SK-N-SH (cell line): ENCODE results near the gene PLEKHG1.

Source experiments
- CTCF ChIP-seq: fragments of 200-600 bp; sonication (generic); IDR thresholded peaks from 2 replicates; pipeline ENCODE4 v1.6.1; 2017; ENCODE audit warnings: antibody characterized with exemption, mild to moderate bottlenecking, moderate library complexity
- EZH2phosphoT487 ChIP-seq: fragments of 200-600 bp; sonication (generic); IDR thresholded peaks from 2 replicates; pipeline ENCODE4 v1.6.1; 2017; ENCODE audit warnings: low read depth, mixed run types, mild to moderate bottlenecking, antibody characterized with exemption, moderate library complexity, borderline replicate concordance
- JUND ChIP-seq: IDR thresholded peaks from 2 replicates; pipeline ENCODE4 v1.4.0; 2012
- NRF1 ChIP-seq: IDR thresholded peaks from 2 replicates; pipeline ENCODE4 v1.6.1; 2012; ENCODE audit warnings: low read depth, mild to moderate bottlenecking, low read length
- POLR2AphosphoS5 ChIP-seq: IDR thresholded peaks from 2 replicates; pipeline ENCODE4 v1.6.1; 2012; ENCODE audit warnings: low read depth, low read length
- SIN3A ChIP-seq: IDR thresholded peaks from 2 replicates; pipeline ENCODE4 v1.6.1; 2012; ENCODE audit warnings: low read depth, mild to moderate bottlenecking, low read length, moderate library complexity, borderline replicate concordance
- TAF1 ChIP-seq: IDR thresholded peaks from 2 replicates; pipeline ENCODE4 v1.6.1; 2012; ENCODE audit warnings: low read depth, mild to moderate bottlenecking, low read length, moderate library complexity, borderline replicate concordance
- YY1 ChIP-seq: IDR thresholded peaks from 2 replicates; pipeline ENCODE4 v1.4.0; 2012; ENCODE audit warnings: low read depth, mild to moderate bottlenecking

- TF ChIP-seq POLR2AphosphoS5 (no peak), CTCF (no peak), EZH2phosphoT487 (no peak), YY1 (no peak), SIN3A (no peak), JUND (no peak), NRF1 (no peak), TAF1 (no peak)
Measured at GRCh38 chr6:150636808-150637207, 37.1 kb downstream of the PLEKHG1 start.
